K562 (cell line): Measurements from ENCODE around the gene FGF11. TPM values are rescaled to one million over a fixed set of nuclear protein-coding genes. Genes with fewer than 3 reads are reported as not detected.
"Not testable (repeated sequence)": the region's sequence is repeated elsewhere in the genome, so short reads cannot be mapped to it uniquely, and the experiment has no call there.

Experiments
- ATAC-seq: fragments of 200-7000 bp; cut with Tn5 transposase; 3 replicates; pipeline ENCODE4 v1.9.1; 2020; ENCODE audit warnings: moderate library complexity
- BruUV-seq: library from RNA; stranded (reverse); fragments of 400-500 nt; replicated peaks from 2 replicates; lab custom pipeline; 2021; lab: Mats Ljungman, UMichigan
- CTCF ChIA-PET: fragments of 300-600 bp; formaldehyde crosslinking; extraction: SDS; loops from one replicate; lab custom pipeline; 2021; ENCODE audit warnings: low intra/inter-chr PET ratio; lab: Yijun Ruan, JAX
- POLR2A ChIA-PET: fragments of 300-600, 350-650 bp; sonication (Branson Sonifier 250); formaldehyde crosslinking; extraction: SDS; loops from one replicate; lab custom pipeline; 2021; ENCODE audit warnings: antibody characterized with exemption, inconsistent platforms; lab: Yijun Ruan, JAX
- DNase-seq, 4 experiments: peaks; one replicate each; pipeline versions ENCODE4 v3.0.0 to v3.0.0-alpha.2; 2011 to 2018; ENCODE audit warnings: low spot score in 3 of 4, mixed read lengths in 3 of 4; ENCODE audit errors: extremely low read depth in 1 of 4
- FAIRE-seq: peaks from 2 replicates; lab custom pipeline; 2011; peaks lifted over from hg19 to GRCh38; lab: Jason Lieb, UNC
- H2AFZ ChIP-seq: 2 replicates; pipeline ENCODE4 v1.6.0; 2011; ENCODE audit warnings: low read depth, low read length, control low read depth, inconsistent platforms
- H3K27ac ChIP-seq: fragments of 200-600 bp; 3 replicates; pipeline ENCODE4 v1.8.0; 2011; ENCODE audit warnings: low read depth, mild to moderate bottlenecking, control low read depth, inconsistent platforms, low read length, moderate library complexity, mixed read lengths; ENCODE audit errors: extremely low read depth
- H3K27me3 ChIP-seq, 2 experiments: fragments of 300-600 bp in 1 of 2; 2 replicates in 1 of 2; 3 replicates in 1 of 2; pipeline versions ENCODE4 v1.6.0 to v1.8.0; 2011; ENCODE audit warnings: inconsistent platforms in 2 of 2, low read length in 2 of 2, mild to moderate bottlenecking in 1 of 2, mixed read lengths in 1 of 2, moderate library complexity in 1 of 2; ENCODE audit not compliant: control insufficient read depth in 2 of 2, insufficient read depth in 2 of 2
- H3K36me3 ChIP-seq: fragments of 300-600 bp; 3 replicates; pipeline ENCODE4 v1.8.0; 2011; ENCODE audit warnings: mild to moderate bottlenecking, low read length, inconsistent platforms; ENCODE audit not compliant: control insufficient read depth, insufficient read depth
- H3K4me1 ChIP-seq, 2 experiments: fragments of 200-600 bp in 1 of 2; replicated peaks in 1 of 2; 2 replicates in 1 of 2; 3 replicates in 1 of 2; pipeline versions ENCODE4 v1.5.1 to v1.8.0; 2011; ENCODE audit warnings: inconsistent platforms in 2 of 2, low read length in 2 of 2, mild to moderate bottlenecking in 1 of 2, mixed read lengths in 1 of 2, moderate library complexity in 1 of 2; ENCODE audit not compliant: control insufficient read depth in 2 of 2, insufficient read depth in 2 of 2
- H3K4me2 ChIP-seq: 2 replicates; pipeline ENCODE4 v1.6.1; 2011; ENCODE audit warnings: low read length, control low read depth, inconsistent platforms, mixed read lengths; ENCODE audit not compliant: insufficient read depth
- H3K4me3 ChIP-seq: fragments of 200-600 bp; sonication (generic), shearing (Covaris generic); 2 replicates; pipeline ENCODE4 v1.5.1; 2016; ENCODE audit warnings: control low read depth, inconsistent platforms
- H3K79me2 ChIP-seq: fragments of 200-600 bp; 3 replicates; pipeline ENCODE4 v1.8.0; 2011; ENCODE audit warnings: low read length, inconsistent platforms; ENCODE audit not compliant: control insufficient read depth, insufficient read depth
- H3K9ac ChIP-seq, 2 experiments: 2 replicates each; pipeline versions ENCODE4 v1.6.0 to v1.6.1; 2011; ENCODE audit warnings: low read depth in 2 of 2, low read length in 2 of 2, control low read depth in 1 of 2, inconsistent platforms in 1 of 2, mild to moderate bottlenecking in 1 of 2, mixed read lengths in 1 of 2; ENCODE audit not compliant: insufficient read depth in 1 of 2
- H3K9me1 ChIP-seq: one replicate; pipeline ENCODE4 v1.6.0; 2011; ENCODE audit warnings: inconsistent platforms, mild to moderate bottlenecking, low read length, moderate library complexity; ENCODE audit not compliant: control insufficient read depth, insufficient read depth
- H3K9me3 ChIP-seq: replicated peaks from 2 replicates; pipeline ENCODE4 v1.5.1; 2011; ENCODE audit warnings: low read depth, low read length, inconsistent platforms; ENCODE audit not compliant: control insufficient read depth, insufficient read depth
- H4K20me1 ChIP-seq: replicated peaks from 2 replicates; pipeline ENCODE4 v1.6.1; 2011; ENCODE audit warnings: low read length, inconsistent platforms, mixed read lengths; ENCODE audit not compliant: control insufficient read depth, insufficient read depth
- BACH1 ChIP-seq: fragments of 200-800 bp; sonication (Bioruptor generic); IDR thresholded peaks from 2 replicates; pipeline ENCODE4 v1.6.1; 2016; ENCODE audit warnings: missing genetic modification characterization, missing compliant biosample characterization
- CBFA2T3 ChIP-seq: fragments of 450-650 bp; IDR thresholded peaks from 2 replicates; pipeline ENCODE4 v1.6.1; 2017
- CHD2 ChIP-seq: IDR thresholded peaks from 2 replicates; pipeline ENCODE4 v1.6.1; 2011; ENCODE audit warnings: low read depth, low read length
- CREB3L1 ChIP-seq: fragments of 450-650 bp; IDR thresholded peaks from 2 replicates; pipeline ENCODE4 v1.6.1; 2014; ENCODE audit warnings: low read depth, mild to moderate bottlenecking, moderate library complexity, borderline replicate concordance
- NRF1 ChIP-seq, 2 experiments: fragments of 450-650 bp; IDR thresholded peaks in 1 of 2; conservative IDR thresholded peaks in 1 of 2; 2 replicates each; pipeline ENCODE4 v1.6.1; 2014; ENCODE audit warnings: mild to moderate bottlenecking in 2 of 2
- RBM34 ChIP-seq: fragments of 200-400 bp; formaldehyde crosslinking; IDR thresholded peaks from 2 replicates; pipeline ENCODE4 v1.6.1; 2018; ENCODE audit warnings: low read length, borderline replicate concordance; ENCODE audit not compliant: insufficient read depth
- TEAD1 ChIP-seq, 2 experiments: fragments of 450-650 bp in 1 of 2; sonication (generic) in 1 of 2; formaldehyde crosslinking; IDR thresholded peaks; 2 replicates each; pipeline versions ENCODE4 v1.4.0 to v1.8.0; 2020 to 2022; ENCODE audit warnings: mild to moderate bottlenecking in 2 of 2, missing genetic modification reagents in 1 of 2
- ZBTB17 ChIP-seq: fragments of 450-650 bp; formaldehyde crosslinking; IDR thresholded peaks from 2 replicates; pipeline ENCODE4 v1.4.0; 2020; ENCODE audit warnings: mild to moderate bottlenecking
- ZNF282 ChIP-seq: sonication (generic); formaldehyde crosslinking; IDR thresholded peaks from 2 replicates; pipeline ENCODE4 v1.8.1; 2023; ENCODE audit warnings: missing genetic modification reagents
- WGBS: fragments of 100-300 bp; shearing (Covaris generic); methylation state at CpG from one replicate; pipeline ENCODE4 v1.1.6; 2016; ENCODE audit warnings: low coverage, mixed read lengths; ENCODE audit not compliant: insufficient coverage; ENCODE audit errors: missing lambda C conversion rate; 5-methylcytosine and 5-hydroxymethylcytosine counted together
- in situ Hi-C: fragments of 300-500 bp; cut with MboI; formaldehyde crosslinking; loops from 4 replicates; pipeline ENCODE4 v1.15.0; 2018; ENCODE audit warnings: inconsistent platforms, mixed read lengths
- intact Hi-C: fragments of 100-400 bp; cut with micrococcal nuclease; formaldehyde crosslinking; loops from 2 replicates; pipeline ENCODE4 v1.14.2; 2022
- polyA plus RNA-seq, 8 experiments: library from polyadenylated mRNA; depleted of rRNA in 4 of 8; stranded (reverse) in 5 of 8; unstranded in 3 of 8; fragments of >200 nt; fragmentation: Nextera tagmentation in 2 of 8; fragmentation: Illumina TruSeq in 1 of 8; extraction: Ambion mirVana in 2 of 8; extraction: Trizol in 1 of 8; gene quantifications; 2 replicates each; pipeline versions ENCODE4 v1.2.1 to v1.2.3, GENCODE V29; 2011 to 2014; ENCODE audit warnings: inconsistent platforms in 1 of 8, missing spikeins in 1 of 8
- total RNA-seq, 7 experiments: library from RNA; depleted of rRNA in 6 of 7; stranded (reverse); fragments of >200 nt in 6 of 7; fragmentation: Illumina TruSeq in 2 of 7; extraction: Trizol in 2 of 7; gene quantifications; 2 replicates each; pipeline versions ENCODE4 v1.2.1 to v1.2.3, GENCODE V29; 2011 to 2021; ENCODE audit warnings: low replicate concordance in 1 of 7
- TF ChIP-seq, protein P1 (sequence below): fragments of 200-800 bp; sonication (Bioruptor generic); IDR thresholded peaks from 2 replicates; pipeline ENCODE4 v1.6.1; 2017; ENCODE audit warnings: missing genetic modification characterization, missing compliant biosample characterization
- TF ChIP-seq, protein P2 (sequence below): fragments of 250-450 bp; sonication (Bioruptor Pico); IDR thresholded peaks from 2 replicates; pipeline ENCODE4 v1.4.0; 2020; ENCODE audit warnings: mild to moderate bottlenecking, moderate library complexity, borderline replicate concordance
- TF ChIP-seq, protein P3 (sequence below): sonication (generic); IDR thresholded peaks from 2 replicates; pipeline ENCODE4 v1.6.1; 2016

FGF11 gene
- total and polyA plus RNA-seq, 9 of the 15 experiments (the other 6 are each of a cell fraction or from before 2014, with no cell fraction given) = 1.2 to 7.5 (median 3.0) TPM

DNA sequence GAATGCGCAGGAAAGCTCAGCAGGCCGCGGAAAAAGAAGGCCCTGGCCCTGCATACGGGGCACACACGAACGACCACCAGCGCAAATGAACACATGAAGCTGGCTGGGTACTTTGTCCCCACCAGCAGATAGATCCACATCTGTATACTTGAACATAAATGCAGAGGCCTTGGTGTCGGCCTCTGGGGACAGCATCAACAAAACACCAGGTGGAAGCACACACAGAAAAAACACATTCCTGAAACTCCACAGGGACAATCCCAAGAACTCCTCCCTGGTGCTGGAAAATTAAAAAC lies 40.7 kb downstream of the FGF11 start (continued):
- TF ChIP-seq CHD2 (no peak), RBM34 (no peak), CREB3L1 (no peak), TEAD1 (CRISPR knock-in tag; IDR thresholded peaks at IDR 0.05) (no peak), NRF1 (conservative IDR thresholded peaks at IDR 0.05 in 1 of 2, IDR thresholded peaks at IDR 0.05 in 1 of 2) (peak in 1 of 2 experiments; percentile 27; a peak in 2 of 4 replicates), ZNF282 (CRISPR knock-in tag) (no peak), ZBTB17 (no peak), BACH1 (tag) (no peak), CBFA2T3 (no peak)
- TF ChIP-seq, protein P1, sequence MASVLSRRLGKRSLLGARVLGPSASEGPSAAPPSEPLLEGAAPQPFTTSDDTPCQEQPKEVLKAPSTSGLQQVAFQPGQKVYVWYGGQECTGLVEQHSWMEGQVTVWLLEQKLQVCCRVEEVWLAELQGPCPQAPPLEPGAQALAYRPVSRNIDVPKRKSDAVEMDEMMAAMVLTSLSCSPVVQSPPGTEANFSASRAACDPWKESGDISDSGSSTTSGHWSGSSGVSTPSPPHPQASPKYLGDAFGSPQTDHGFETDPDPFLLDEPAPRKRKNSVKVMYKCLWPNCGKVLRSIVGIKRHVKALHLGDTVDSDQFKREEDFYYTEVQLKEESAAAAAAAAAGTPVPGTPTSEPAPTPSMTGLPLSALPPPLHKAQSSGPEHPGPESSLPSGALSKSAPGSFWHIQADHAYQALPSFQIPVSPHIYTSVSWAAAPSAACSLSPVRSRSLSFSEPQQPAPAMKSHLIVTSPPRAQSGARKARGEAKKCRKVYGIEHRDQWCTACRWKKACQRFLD (CRISPR knock-in tag) = 0 out of 2 replicates have a peak, but pooled peaks have one; percentile 24
- TF ChIP-seq, protein P2, sequence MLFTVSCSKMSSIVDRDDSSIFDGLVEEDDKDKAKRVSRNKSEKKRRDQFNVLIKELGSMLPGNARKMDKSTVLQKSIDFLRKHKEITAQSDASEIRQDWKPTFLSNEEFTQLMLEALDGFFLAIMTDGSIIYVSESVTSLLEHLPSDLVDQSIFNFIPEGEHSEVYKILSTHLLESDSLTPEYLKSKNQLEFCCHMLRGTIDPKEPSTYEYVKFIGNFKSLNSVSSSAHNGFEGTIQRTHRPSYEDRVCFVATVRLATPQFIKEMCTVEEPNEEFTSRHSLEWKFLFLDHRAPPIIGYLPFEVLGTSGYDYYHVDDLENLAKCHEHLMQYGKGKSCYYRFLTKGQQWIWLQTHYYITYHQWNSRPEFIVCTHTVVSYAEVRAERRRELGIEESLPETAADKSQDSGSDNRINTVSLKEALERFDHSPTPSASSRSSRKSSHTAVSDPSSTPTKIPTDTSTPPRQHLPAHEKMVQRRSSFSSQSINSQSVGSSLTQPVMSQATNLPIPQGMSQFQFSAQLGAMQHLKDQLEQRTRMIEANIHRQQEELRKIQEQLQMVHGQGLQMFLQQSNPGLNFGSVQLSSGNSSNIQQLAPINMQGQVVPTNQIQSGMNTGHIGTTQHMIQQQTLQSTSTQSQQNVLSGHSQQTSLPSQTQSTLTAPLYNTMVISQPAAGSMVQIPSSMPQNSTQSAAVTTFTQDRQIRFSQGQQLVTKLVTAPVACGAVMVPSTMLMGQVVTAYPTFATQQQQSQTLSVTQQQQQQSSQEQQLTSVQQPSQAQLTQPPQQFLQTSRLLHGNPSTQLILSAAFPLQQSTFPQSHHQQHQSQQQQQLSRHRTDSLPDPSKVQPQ (CRISPR knock-in tag) = no peak
- TF ChIP-seq, protein P3, sequence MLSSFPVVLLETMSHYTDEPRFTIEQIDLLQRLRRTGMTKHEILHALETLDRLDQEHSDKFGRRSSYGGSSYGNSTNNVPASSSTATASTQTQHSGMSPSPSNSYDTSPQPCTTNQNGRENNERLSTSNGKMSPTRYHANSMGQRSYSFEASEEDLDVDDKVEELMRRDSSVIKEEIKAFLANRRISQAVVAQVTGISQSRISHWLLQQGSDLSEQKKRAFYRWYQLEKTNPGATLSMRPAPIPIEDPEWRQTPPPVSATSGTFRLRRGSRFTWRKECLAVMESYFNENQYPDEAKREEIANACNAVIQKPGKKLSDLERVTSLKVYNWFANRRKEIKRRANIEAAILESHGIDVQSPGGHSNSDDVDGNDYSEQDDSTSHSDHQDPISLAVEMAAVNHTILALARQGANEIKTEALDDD = no peak

GRCh38 chr17:7481275-7481674 lies 42.0 kb downstream of the FGF11 start, which contains the start of gene SLC35G6:
Gene SLC35G6 (plus strand): TSS chr17:7481446. CDS start chr17:7481517, 71 bp downstream.
- H3K4me3 ChIP-seq, FAIRE-seq, H3K9me3 ChIP-seq, H2AFZ ChIP-seq, BruUV-seq, H4K20me1 ChIP-seq, H3K36me3 ChIP-seq, DNase-seq, H3K9me1 ChIP-seq, H3K4me2 ChIP-seq, CTCF ChIA-PET, in situ Hi-C loops, ATAC-seq, H3K27me3 ChIP-seq: not testable (repeated sequence)
- POLR2A ChIA-PET = interaction anchor here (0.7 to 1.3 kb wide), 2 partner anchors 14 to 77 kb away, joined by 3 read pairs; partner anchors contain the start of gene TMEM256
- peak within 1 kb of the TSS; percentile 92 to 99 for H3K9ac ChIP-seq
- peak within 1 kb of the TSS; percentile 91 for H3K27ac ChIP-seq
- H3K79me2 ChIP-seq = peaks cover 58% of the 10 kb centered on the region
- intact Hi-C loops = loop anchor here (5.0 kb wide), 3 partner anchors 44 to 129 kb away; partner anchors contain the start of genes FGF11, KCTD11, TMEM102 and TMEM256
- peaks cover 26 to 59% of the 10 kb centered on the region in 2 experiments; a peak in 4 of 5 replicates for H3K4me1 ChIP-seq
- 93% methylated on average over 4 of the region's 4 CpGs for WGBS
